Measurements from ENCODE around the gene TMEM126B. TPM values are rescaled to one million over a fixed set of nuclear protein-coding genes. Genes with fewer than 3 reads are reported as not detected.

Gene TMEM126B
- total RNA-seq, 1 experiment from 2014 or later = 74.0 TPM

- peak overlapping the region; percentile 97 to 99 (median 98) for H3K27ac Mint-ChIP-seq
- H3K36me3 Mint-ChIP-seq (ENCODE audit: insufficient read depth in 1 of 3, low read depth in 3 of 3) = peaks cover 37 to 52% (median 41%) of the 10 kb centered on the region in 3 experiments
- Histone ChIP-seq H4K91ac (ENCODE audit: insufficient read length, low read depth, low read length) (peak overlapping the region; percentile 98), H3K14ac (ENCODE audit: insufficient read depth, low read length) (peak overlapping the region; percentile 98), H2BK15ac (ENCODE audit: low read depth, low read length) (no peak overlapping the region), H3K56ac (ENCODE audit: insufficient read length, low read depth, low read length) (no peak overlapping the region), H3K79me2 (ENCODE audit: insufficient read depth, low read length) (peaks cover 26% of the 10 kb centered on the region), H3K9ac (ENCODE audit: extremely low read depth, insufficient read length, low read length) (peak overlapping the region; percentile 98), H3T11ph (ENCODE audit: low read length) (no peak overlapping the region), H3K4me1 (ENCODE audit: insufficient read depth, low read length) (no peaks in the 10 kb centered on the region), H3K27me3 (ENCODE audit: insufficient read depth, low read length) (no peaks in the 10 kb centered on the region; the same call in 1 of the 2 replicates), H3K18ac (ENCODE audit: insufficient read length, low read depth, low read length) (peak overlapping the region; percentile 94), H2AK5ac (ENCODE audit: insufficient read length, low read length) (no peak overlapping the region), H3K4me2 (ENCODE audit: insufficient read depth, insufficient read length, low read length) (peak overlapping the region; percentile 100), H3K23ac (ENCODE audit: insufficient read length, low read depth, low read length) (no peak overlapping the region), H2AFZ (ENCODE audit: low read length) (no peak overlapping the region), H3K9me3 (ENCODE audit: control insufficient read depth, low read depth, low read length) (no peaks in the 10 kb centered on the region), H3K4ac (ENCODE audit: low read depth, low read length) (peak overlapping the region; percentile 92; the same call in 1 of the 2 replicates), H3K27ac (ENCODE audit: insufficient read length, low read depth, low read length) (peak overlapping the region; percentile 42), H2BK120ac (ENCODE audit: low read depth, low read length, poor library complexity, severe bottlenecking) (no peak overlapping the region), H3K79me1 (ENCODE audit: insufficient read depth, low read depth, low read length, poor library complexity, severe bottlenecking) (no peaks in the 10 kb centered on the region), H2BK20ac (ENCODE audit: low read depth, low read length, poor library complexity, severe bottlenecking) (no peak overlapping the region), H4K8ac (replicated peaks; ENCODE audit: insufficient read length, low read depth, low read length) (no peak overlapping the region), H2BK12ac (ENCODE audit: insufficient read length, low read depth, low read length) (no peak overlapping the region), H4K20me1 (ENCODE audit: control insufficient read depth, insufficient read depth, insufficient read length) (no peaks in the 10 kb centered on the region), H4K5ac (ENCODE audit: insufficient read length, low read depth, low read length) (peak overlapping the region; percentile 70), H2BK5ac (ENCODE audit: insufficient read length, low read length) (peak overlapping the region; percentile 90), H3K23me2 (ENCODE audit: insufficient read length, low read depth, low read length, poor library complexity, severe bottlenecking) (peaks cover 7% of the 10 kb centered on the region)
- no peaks in the 10 kb centered on the region; the same call in 1 of the 2 replicates for H3K27me3 Mint-ChIP-seq (ENCODE audit: low read depth)
- peaks cover 32 to 42% of the 10 kb centered on the region in 2 experiments for H3K4me1 Mint-ChIP-seq
- WGBS (ENCODE audit: extremely low coverage, insufficient read length, low lambda C conversion rate) = no CpG with 5 or more reads among the region's 73 CpGs
- peak; percentile 64 for DNase-seq
- H3K4me3 Mint-ChIP-seq = peak overlapping the region; percentile 98 to 100
- H3K9me3 Mint-ChIP-seq = no peaks in the 10 kb centered on the region; a peak in 1 of 5 replicates
- TF ChIP-seq CTCF (conservative IDR thresholded peaks at IDR 0.05) = peak; percentile 57
These were observed 35.6 kb downstream of the TMEM126B start for GRCh38 chr11:85663753-85664614.

All from H9 (cell line).